ENCODE results near the gene AP1S1. TPM values are rescaled to one million over a fixed set of nuclear protein-coding genes. Genes with fewer than 3 reads are reported as not detected.

The AP1S1 gene
- total and polyA plus RNA-seq, 5 donors = 10.7 to 20.9 (median 12.5) TPM

- peaks cover 6% of the 10 kb centered on the region for H3K4me1 ChIP-seq (ENCODE audit: control insufficient read depth, insufficient read depth, low read length)
- H3K27me3 ChIP-seq (ENCODE audit: control insufficient read depth, insufficient read depth) = no peaks in the 10 kb centered on the region
- H3K4me3 ChIP-seq (ENCODE audit: low read length) = no peak overlapping the region
- no peaks in the 10 kb centered on the region for H3K9me3 ChIP-seq (ENCODE audit: control insufficient read depth, low read length)
- H3K27ac ChIP-seq (ENCODE audit: low read length) = no peak overlapping the region
- intact Hi-C loops (cut with DNase I) = loop anchor here in 1 of 4 donors (10.0 kb wide), 1 partner anchor 272 kb away; the partner anchor contains the start of gene ACHE
- DNase-seq (peak in 1 of 3 donors; percentile 40), ATAC-seq (no peak)
- WGBS = 1% methylated on average over 11 of the region's 11 CpGs
Observed at GRCh38 chr7:101166648-101166908, 12.3 kb downstream of the AP1S1 start.

- Histone ChIP-seq H3K9me3 (ENCODE audit: control insufficient read depth, low read length) (no peaks in the 10 kb centered on the region), H3K27me3 (ENCODE audit: control insufficient read depth, insufficient read depth) (no peaks in the 10 kb centered on the region), H3K4me3 (ENCODE audit: low read length) (no peak overlapping the region), H3K4me1 (ENCODE audit: control insufficient read depth, insufficient read depth, low read length) (peaks cover 6% of the 10 kb centered on the region), H3K27ac (ENCODE audit: low read length) (no peak overlapping the region)
- DNase-seq = no peak
- intact Hi-C loops (cut with DNase I) = loop anchor here in 1 of 4 donors (10.0 kb wide), 1 partner anchor 272 kb away; the partner anchor contains the start of gene ACHE
- 1% methylated on average over 19 of the region's 19 CpGs for WGBS
- no peak for ATAC-seq
Observed at GRCh38 chr7:101166909-101167644, 12.8 kb downstream of the AP1S1 start.

GRCh38 chr7:101167645-101168411 is 13.6 kb downstream of the AP1S1 start:
- H3K4me3 ChIP-seq (ENCODE audit: low read length) = no peak overlapping the region
- H3K9me3 ChIP-seq (ENCODE audit: control insufficient read depth, low read length) = no peaks in the 10 kb centered on the region
- peaks cover 6% of the 10 kb centered on the region for H3K4me1 ChIP-seq (ENCODE audit: control insufficient read depth, insufficient read depth, low read length)
- H3K27ac ChIP-seq (ENCODE audit: low read length) = no peak overlapping the region
- DNase-seq (no peak), ATAC-seq (no peak)
- no peaks in the 10 kb centered on the region for H3K27me3 ChIP-seq (ENCODE audit: control insufficient read depth, insufficient read depth)
- WGBS = 4% methylated on average over 12 of the region's 12 CpGs
- intact Hi-C loops (cut with DNase I) = loop anchor here in 1 of 4 donors (10.0 kb wide), 1 partner anchor 273 kb away; the partner anchor contains the start of gene ACHE

GRCh38 chr7:101168412-101169049 is 14.3 kb downstream of the AP1S1 start:
- 2% methylated on average over 6 of the region's 6 CpGs for WGBS
- Histone ChIP-seq H3K4me3 (ENCODE audit: low read length) (no peak overlapping the region), H3K4me1 (ENCODE audit: control insufficient read depth, insufficient read depth, low read length) (peaks cover 4% of the 10 kb centered on the region), H3K27me3 (ENCODE audit: control insufficient read depth, insufficient read depth) (no peaks in the 10 kb centered on the region), H3K27ac (ENCODE audit: low read length) (no peak overlapping the region), H3K9me3 (ENCODE audit: control insufficient read depth, low read length) (no peaks in the 10 kb centered on the region)
- intact Hi-C loops (cut with DNase I) = loop anchor here in 1 of 4 donors (10.0 kb wide), 1 partner anchor 274 kb away; the partner anchor contains the start of gene ACHE
- DNase-seq (no peak), ATAC-seq (no peak)

- no peak overlapping the region for H3K27ac ChIP-seq (ENCODE audit: low read length)
- DNase-seq = no peak
- intact Hi-C loops (cut with DNase I) = loop anchor here in 1 of 4 donors (10.0 kb wide), 1 partner anchor 274 kb away; the partner anchor contains the start of gene ACHE
- ATAC-seq = no peak
- no peaks in the 10 kb centered on the region for H3K27me3 ChIP-seq (ENCODE audit: control insufficient read depth, insufficient read depth)
- 2% methylated on average over 18 of the region's 18 CpGs for WGBS
- no peaks in the 10 kb centered on the region for H3K9me3 ChIP-seq (ENCODE audit: control insufficient read depth, low read length)
- H3K4me3 ChIP-seq (ENCODE audit: low read length) = no peak overlapping the region
- H3K4me1 ChIP-seq (ENCODE audit: control insufficient read depth, insufficient read depth, low read length) = no peaks in the 10 kb centered on the region
Observed at GRCh38 chr7:101169110-101169837, 15.0 kb downstream of the AP1S1 start.

GRCh38 chr7:101169838-101170551 is 15.7 kb downstream of the AP1S1 start:
- intact Hi-C loops (cut with DNase I) = loop anchor here in 1 of 4 donors (10.0 kb wide), 1 partner anchor 275 kb away; the partner anchor contains the start of gene ACHE
- no peak overlapping the region for H3K27ac ChIP-seq (ENCODE audit: low read length)
- H3K4me1 ChIP-seq (ENCODE audit: control insufficient read depth, insufficient read depth, low read length) = no peaks in the 10 kb centered on the region
- H3K4me3 ChIP-seq (ENCODE audit: low read length) = no peak overlapping the region
- H3K27me3 ChIP-seq (ENCODE audit: control insufficient read depth, insufficient read depth) = no peaks in the 10 kb centered on the region
- WGBS = 2% methylated on average over 33 of the region's 33 CpGs
- ATAC-seq (peak; percentile 42 to 53), DNase-seq (peak; percentile 67 to 88 (median 86))
- H3K9me3 ChIP-seq (ENCODE audit: control insufficient read depth, low read length) = no peaks in the 10 kb centered on the region

GRCh38 chr7:101170617-101171441 is 16.6 kb downstream of the AP1S1 start:
- ATAC-seq (no peak), DNase-seq (no peak)
- WGBS = 3% methylated on average over 17 of the region's 17 CpGs
- Histone ChIP-seq H3K27me3 (ENCODE audit: control insufficient read depth, insufficient read depth) (no peaks in the 10 kb centered on the region), H3K4me3 (ENCODE audit: low read length) (no peak overlapping the region), H3K4me1 (ENCODE audit: control insufficient read depth, insufficient read depth, low read length) (no peaks in the 10 kb centered on the region), H3K27ac (ENCODE audit: low read length) (no peak overlapping the region), H3K9me3 (ENCODE audit: control insufficient read depth, low read length) (no peaks in the 10 kb centered on the region)
- intact Hi-C loops (cut with DNase I) = no loop called here

- 1% methylated on average over 13 of the region's 13 CpGs for WGBS
Observed at GRCh38 chr7:101171442-101171837, 17.2 kb downstream of the AP1S1 start.

GRCh38 chr7:101172005-101172853 is 18.0 kb downstream of the AP1S1 start:
- intact Hi-C loops (cut with DNase I) = no loop called here
- ATAC-seq (no peak), DNase-seq (no peak)
- H3K4me1 ChIP-seq (ENCODE audit: control insufficient read depth, insufficient read depth, low read length) = no peaks in the 10 kb centered on the region
- H3K4me3 ChIP-seq (ENCODE audit: low read length) = no peak overlapping the region
- no peak overlapping the region for H3K27ac ChIP-seq (ENCODE audit: low read length)
- no peaks in the 10 kb centered on the region for H3K27me3 ChIP-seq (ENCODE audit: control insufficient read depth, insufficient read depth)
- H3K9me3 ChIP-seq (ENCODE audit: control insufficient read depth, low read length) = no peaks in the 10 kb centered on the region
- WGBS = 2% methylated on average over 79 of the region's 79 CpGs

More at GRCh38 chr7:101171442-101171837, 17.2 kb downstream of the AP1S1 start:
- intact Hi-C loops (cut with DNase I) = no loop called here
- no peaks in the 10 kb centered on the region for H3K9me3 ChIP-seq (ENCODE audit: control insufficient read depth, low read length)
- no peaks in the 10 kb centered on the region for H3K27me3 ChIP-seq (ENCODE audit: control insufficient read depth, insufficient read depth)
- H3K4me3 ChIP-seq (ENCODE audit: low read length) = no peak overlapping the region
- ATAC-seq (no peak), DNase-seq (no peak)
- H3K4me1 ChIP-seq (ENCODE audit: control insufficient read depth, insufficient read depth, low read length) = no peaks in the 10 kb centered on the region
- no peak overlapping the region for H3K27ac ChIP-seq (ENCODE audit: low read length)
